ENCODE data around the gene ERN1.

The ERN1 gene

GRCh38 chr17:64083093-64083492 is 46.9 kb downstream of the ERN1 start:
- DNase-seq = no peak

DNA sequence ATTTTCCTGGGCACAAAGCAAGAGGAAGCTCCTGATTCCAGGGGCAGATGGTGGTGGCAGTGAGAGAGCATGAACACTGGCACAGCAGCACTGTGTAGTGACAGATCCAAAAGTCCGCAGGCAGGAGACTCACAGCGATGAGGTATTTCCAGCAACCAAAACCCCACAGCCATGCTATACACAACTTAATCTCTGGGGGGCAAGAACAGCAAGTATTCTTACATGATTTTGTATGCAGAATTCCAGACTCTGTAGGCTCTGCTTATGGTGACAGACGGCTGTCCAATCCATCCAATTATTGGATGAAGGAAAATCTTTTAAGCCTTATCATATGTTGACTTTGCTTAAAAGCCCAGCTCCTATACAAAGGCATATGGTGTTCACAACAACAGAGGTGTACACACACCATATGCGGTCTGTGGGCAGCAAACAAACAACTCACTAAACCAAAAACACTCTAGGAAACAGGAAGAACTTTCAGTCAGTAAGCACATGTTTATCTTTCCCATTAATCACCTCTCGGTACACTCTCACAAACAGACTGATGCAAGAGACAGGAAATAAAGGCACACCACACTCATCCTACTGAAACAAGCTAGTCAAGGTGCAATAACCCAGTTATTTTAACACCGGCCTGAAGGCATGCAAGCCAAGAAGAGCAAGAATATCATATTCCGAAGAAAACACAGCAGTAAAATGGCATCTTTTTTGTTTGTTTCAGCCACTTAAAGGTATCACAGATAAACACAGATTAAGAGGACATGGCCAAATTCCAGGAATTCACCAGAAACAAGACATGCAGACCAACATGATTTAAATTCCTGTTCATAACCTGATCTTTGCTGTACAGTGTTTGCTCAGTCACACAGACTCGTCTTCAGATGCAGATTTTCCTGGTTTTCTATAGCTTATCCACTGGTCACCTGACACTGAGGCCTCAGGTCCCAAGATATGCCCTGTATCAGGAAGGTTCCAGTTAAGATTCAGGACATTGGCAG is 47.8 kb downstream of the ERN1 start:
- no peak for DNase-seq

DNA sequence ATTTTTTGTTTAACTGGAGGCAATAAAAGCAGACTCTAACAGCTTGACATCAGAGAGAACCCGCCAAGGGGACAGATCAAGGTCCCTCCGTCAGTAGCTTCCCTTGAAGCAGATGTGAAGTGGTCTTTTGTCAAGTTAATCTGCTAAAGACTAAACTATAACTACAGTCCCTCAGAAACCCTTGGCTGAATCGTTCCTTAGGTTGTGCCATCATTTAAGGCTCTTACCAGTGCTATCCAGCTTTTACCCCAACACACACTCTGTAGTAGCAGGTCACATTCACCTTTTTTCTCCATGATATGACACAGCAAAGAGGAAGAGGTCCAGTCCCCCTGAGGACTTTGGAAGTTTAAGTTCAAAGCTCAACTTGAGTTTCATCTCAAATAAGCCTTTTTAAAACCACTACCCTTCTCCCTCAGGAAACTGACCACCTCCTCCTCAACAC is 49.7 kb downstream of the ERN1 start:
- DNase-seq = no peak

- no peak for DNase-seq
Measured at GRCh38 chr17:64077379-64077778, 52.6 kb downstream of the ERN1 start.

- no peak for DNase-seq
Measured at GRCh38 chr17:64075913-64076312, 54.0 kb downstream of the ERN1 start.

- DNase-seq = no peak
Measured at GRCh38 chr17:64074704-64075426, 55.1 kb downstream of the ERN1 start.

DNA sequence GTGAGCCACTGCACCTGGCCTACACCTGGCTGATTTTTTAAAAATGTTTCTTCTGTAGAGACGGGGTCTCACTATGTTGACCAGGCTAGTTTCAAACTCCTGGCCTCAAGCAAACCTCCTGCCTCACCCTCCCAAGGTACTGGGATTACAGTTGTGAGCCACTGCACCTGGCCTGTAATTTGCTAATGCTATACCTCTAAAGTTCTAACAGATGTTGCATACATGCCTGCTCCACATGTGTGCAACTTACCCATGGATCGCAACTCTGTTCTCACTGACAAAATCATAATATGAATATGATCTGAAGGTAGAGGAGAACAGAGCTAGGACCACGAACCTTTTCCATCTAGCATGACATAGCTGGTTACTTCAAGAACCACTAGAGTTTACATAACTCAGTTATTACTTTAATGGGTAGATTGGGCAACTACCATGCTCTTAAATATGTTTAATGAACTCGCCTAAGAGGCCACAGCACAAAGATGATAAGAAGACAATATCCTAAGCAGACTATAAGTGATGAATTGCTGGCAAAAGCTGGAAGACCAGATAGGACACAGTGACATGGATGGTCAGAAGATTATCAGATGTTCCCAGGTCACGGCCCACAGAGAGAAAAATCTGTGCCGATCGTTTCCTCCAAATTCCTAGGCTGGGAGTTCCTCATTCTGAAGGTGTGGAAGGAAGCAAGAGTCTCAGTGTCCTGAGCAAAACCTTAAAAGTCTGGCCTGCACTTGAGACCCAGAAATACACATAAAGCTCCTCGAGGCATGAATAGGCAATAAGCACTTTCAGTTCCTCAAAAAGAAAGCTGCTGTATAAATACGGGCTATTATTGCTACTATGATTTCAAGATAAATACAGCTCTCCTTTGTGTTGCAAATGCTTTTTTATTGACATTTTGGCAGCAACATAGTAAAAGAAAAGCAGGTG is 55.9 kb downstream of the ERN1 start:
- no peak for DNase-seq

GRCh38 chr17:64071111-64071510 is 58.8 kb downstream of the ERN1 start:
- DNase-seq = no peak

GRCh38 chr17:64070213-64070612 is 59.7 kb downstream of the ERN1 start:
- no peak for DNase-seq

- DNase-seq = no peak
Measured at GRCh38 chr17:64069143-64069542, 60.8 kb downstream of the ERN1 start.

DNA sequence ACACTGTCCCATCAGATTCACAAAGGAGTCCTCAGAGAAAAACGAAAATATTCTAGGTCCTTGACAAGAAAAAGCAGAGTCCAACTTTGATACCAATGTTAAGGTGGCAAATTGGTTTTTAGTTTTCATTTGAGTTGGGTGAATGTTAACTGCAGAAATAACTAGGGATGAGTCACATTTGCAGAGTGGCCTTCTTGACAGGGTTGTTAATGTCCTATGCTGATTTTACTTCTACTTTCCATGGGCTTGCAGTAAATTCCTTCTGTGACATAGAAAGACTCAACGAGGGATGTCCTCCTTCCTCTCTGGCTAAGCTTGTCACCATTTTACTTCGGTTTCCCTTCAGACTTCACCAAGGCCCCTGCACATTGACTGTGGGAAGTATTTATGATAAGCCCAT is 62.3 kb downstream of the ERN1 start:
- DNase-seq = no peak

DNA sequence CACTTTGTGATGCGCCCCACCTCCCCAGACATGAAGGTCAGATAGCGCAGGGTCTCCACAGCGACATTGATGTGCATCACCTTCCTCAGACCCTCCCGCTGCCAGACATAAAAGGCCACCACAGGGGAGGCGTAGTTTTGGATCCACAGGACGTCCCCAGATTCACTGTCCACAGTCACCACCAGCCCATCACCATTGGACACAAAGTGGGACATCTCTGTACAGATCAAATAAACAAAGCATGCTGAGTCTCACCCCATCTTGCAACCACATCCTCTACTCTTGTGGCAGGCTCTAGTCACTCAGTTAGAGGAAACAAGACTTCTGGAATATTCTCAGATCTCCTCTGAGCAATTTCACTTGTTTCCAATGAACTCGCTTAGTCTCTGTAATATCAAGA is 63.2 kb downstream of the ERN1 start:
- no peak for DNase-seq

DNA sequence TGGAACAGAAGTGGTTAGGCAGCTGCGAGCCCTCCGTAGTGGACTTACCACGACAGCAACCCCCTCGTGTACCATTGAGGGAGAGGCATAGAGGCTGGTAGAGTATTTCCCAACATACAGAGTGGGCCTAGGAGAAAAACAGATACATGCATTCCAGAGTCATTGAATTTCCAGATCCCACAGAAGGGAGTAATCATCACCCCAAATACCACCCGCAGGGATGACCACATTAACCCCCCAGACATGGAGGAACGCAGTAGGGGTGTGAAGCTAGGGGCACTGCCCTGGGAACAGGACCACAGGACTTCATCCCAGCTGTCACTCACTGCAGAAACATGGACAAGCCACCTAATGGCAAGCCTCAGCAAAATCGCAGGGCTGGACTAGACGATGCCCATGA is 64.8 kb downstream of the ERN1 start:
- no peak for DNase-seq

- DNase-seq = no peak
Measured at GRCh38 chr17:64064331-64064730, 65.6 kb downstream of the ERN1 start.

- DNase-seq = peak; percentile 47
Measured at GRCh38 chr17:64063766-64064224, 66.1 kb downstream of the ERN1 start.

GRCh38 chr17:64063088-64063487 is 66.9 kb downstream of the ERN1 start:
- no peak for DNase-seq

- DNase-seq = no peak
Measured at GRCh38 chr17:64061178-64061898, 68.6 kb downstream of the ERN1 start.

DNA sequence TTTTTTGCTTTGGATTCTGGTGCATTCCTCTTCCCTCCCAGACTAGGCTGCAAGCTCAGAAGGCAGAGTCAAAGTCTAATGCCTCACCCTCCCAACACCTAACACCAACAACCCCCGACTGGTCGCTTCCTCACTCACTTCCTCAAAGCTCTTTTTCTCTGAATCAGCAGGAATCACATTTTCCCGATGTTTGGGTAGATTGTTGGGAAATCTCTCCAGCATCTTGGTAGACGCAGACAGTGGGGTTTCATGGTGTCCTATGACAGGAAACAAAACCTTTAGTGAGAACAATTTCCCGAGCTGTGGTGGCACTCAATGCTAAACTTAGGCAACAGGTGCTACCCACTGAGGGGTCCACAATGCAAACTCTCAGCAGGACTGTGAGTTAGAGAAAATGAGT is 69.6 kb downstream of the ERN1 start:
- DNase-seq = no peak

- DNase-seq = no peak
Measured at GRCh38 chr17:64059756-64060155, 70.2 kb downstream of the ERN1 start.

- no peak for DNase-seq
Measured at GRCh38 chr17:64058621-64059020, 71.3 kb downstream of the ERN1 start.

GRCh38 chr17:64057701-64058263 is 72.2 kb downstream of the ERN1 start:
- no peak for DNase-seq
